Spleen (tissue), 11 donors: ENCODE measurements around the gene SMCP. TPM values are rescaled to one million over a fixed set of nuclear protein-coding genes. Genes with fewer than 3 reads are reported as not detected.

ENCODE experiments used
- DNase-seq: peaks from one replicate; pipeline ENCODE4 v3.0.0-alpha.2; 2020
- H3K27ac ChIP-seq, 8 donors: fragments of 200-600 bp; sonication (generic) in 7 of 8; 1 replicate in 4 of 8; 2 replicates in 4 of 8; pipeline versions ENCODE4 v1.5.0 to v1.8.0; 2016 to 2021; ENCODE audit warnings: inconsistent platforms in 4 of 8, mild to moderate bottlenecking in 4 of 8, moderate library complexity in 1 of 8
- H3K27me3 ChIP-seq, 7 donors: fragments of 200-600 bp; sonication (generic) in 6 of 7; replicated peaks in 1 of 7; 1 replicate in 4 of 7; 2 replicates in 3 of 7; pipeline versions ENCODE4 v1.5.0 to v1.8.0; 2016 to 2021; ENCODE audit warnings: inconsistent platforms in 3 of 7, mild to moderate bottlenecking in 1 of 7
- H3K36me3 ChIP-seq, 6 donors: fragments of 200-600 bp; sonication (generic) in 5 of 6; 1 replicate in 4 of 6; 2 replicates in 2 of 6; pipeline versions ENCODE4 v1.5.0 to v1.8.0; 2016 to 2021; ENCODE audit warnings: inconsistent platforms in 2 of 6
- H3K4me1 ChIP-seq, 6 donors: fragments of 200-600 bp; sonication (generic) in 5 of 6; 1 replicate in 3 of 6; 2 replicates in 3 of 6; pipeline versions ENCODE4 v1.5.0 to v1.8.0; 2016 to 2021; ENCODE audit warnings: inconsistent platforms in 3 of 6
- H3K4me3 ChIP-seq, 8 donors: fragments of 200-600 bp; sonication (generic) in 7 of 8; 1 replicate in 4 of 8; 2 replicates in 4 of 8; pipeline versions ENCODE4 v1.5.0 to v1.8.0; 2016 to 2021; ENCODE audit warnings: inconsistent platforms in 4 of 8, mild to moderate bottlenecking in 4 of 8, moderate library complexity in 2 of 8
- H3K9me3 ChIP-seq, 8 donors: fragments of 200-600 bp; sonication (generic) in 7 of 8; 1 replicate in 4 of 8; 2 replicates in 4 of 8; pipeline versions ENCODE4 v1.5.0 to v1.8.0; 2016 to 2021; ENCODE audit warnings: inconsistent platforms in 4 of 8
- POLR2A ChIP-seq, 3 donors: fragments of 450-650 bp; IDR thresholded peaks; one replicate each; pipeline ENCODE4 v1.5.1; 2017; ENCODE audit warnings: antibody characterized with exemption in 3 of 3, mild to moderate bottlenecking in 1 of 3
- POLR2AphosphoS5 ChIP-seq, 3 donors: sonication (generic); formaldehyde crosslinking; IDR thresholded peaks; one replicate each; pipeline ENCODE4 v1.5.1; 2017; ENCODE audit warnings: antibody characterized with exemption in 3 of 3
- WGBS, 5 donors: extraction: QIAGEN DNeasy Blood & Tissue Kit in 3 of 5; methylation state at CpG; one replicate each; pipeline versions ENCODE4 v1.1.5 to v1.1.7; 2013 to 2018; 5-methylcytosine and 5-hydroxymethylcytosine counted together
- intact Hi-C: fragments of 100-400 bp; cut with DNase I; formaldehyde crosslinking; loops from one replicate; pipeline ENCODE4 v1.15.0; 2023; ENCODE audit warnings: low total_unique reads
- polyA plus RNA-seq, 3 donors: library from polyadenylated mRNA; stranded (reverse); fragments of 200-250 nt; gene quantifications; one replicate each; pipeline ENCODE4 v1.2.1, GENCODE V29; 2013
- total RNA-seq, 7 donors: library from RNA; depleted of rRNA in 3 of 7; stranded (reverse); fragments of >200 nt in 3 of 7; fragmentation: NEBNext Ultra II Directional in 4 of 7; extraction: Animal tissue kit (Norgen Biotek cat#: 25700) in 4 of 7; gene quantifications; one replicate each; pipeline versions ENCODE4 v1.1.0 to v1.2.1, GENCODE V29; 2016 to 2021
- TF ChIP-seq, protein P1 (sequence below), 11 experiments: fragments of 200-600 bp in 7 of 11; fragments of 450-650 bp in 4 of 11; sonication (generic) in 4 of 11; IDR thresholded peaks in 8 of 11; conservative IDR thresholded peaks in 3 of 11; 1 replicate in 7 of 11; 2 replicates in 4 of 11; pipeline versions ENCODE4 v1.4.0 to v1.8.0; 2016 to 2021; ENCODE audit warnings: antibody characterized with exemption in 11 of 11, inconsistent platforms in 4 of 11, mild to moderate bottlenecking in 1 of 11
- donor health status: healthy with polysubstance abuse.
- donor health status: DM: no; HTN: no; CAD: no; lungs with moderate emphysema.
- donor health status: DM: no; HTN: no; CAD: no.
- donor health status: Bipolar disorder and iron deficiency.
- donor health status: healthy.
- donor health status: DM: no; HTN: no; CAD: no.
- donor health status: DM: yes; HTN: yes; CAD: no.

The SMCP gene
- total and polyA plus RNA-seq, 10 donors, result not detected

DNA sequence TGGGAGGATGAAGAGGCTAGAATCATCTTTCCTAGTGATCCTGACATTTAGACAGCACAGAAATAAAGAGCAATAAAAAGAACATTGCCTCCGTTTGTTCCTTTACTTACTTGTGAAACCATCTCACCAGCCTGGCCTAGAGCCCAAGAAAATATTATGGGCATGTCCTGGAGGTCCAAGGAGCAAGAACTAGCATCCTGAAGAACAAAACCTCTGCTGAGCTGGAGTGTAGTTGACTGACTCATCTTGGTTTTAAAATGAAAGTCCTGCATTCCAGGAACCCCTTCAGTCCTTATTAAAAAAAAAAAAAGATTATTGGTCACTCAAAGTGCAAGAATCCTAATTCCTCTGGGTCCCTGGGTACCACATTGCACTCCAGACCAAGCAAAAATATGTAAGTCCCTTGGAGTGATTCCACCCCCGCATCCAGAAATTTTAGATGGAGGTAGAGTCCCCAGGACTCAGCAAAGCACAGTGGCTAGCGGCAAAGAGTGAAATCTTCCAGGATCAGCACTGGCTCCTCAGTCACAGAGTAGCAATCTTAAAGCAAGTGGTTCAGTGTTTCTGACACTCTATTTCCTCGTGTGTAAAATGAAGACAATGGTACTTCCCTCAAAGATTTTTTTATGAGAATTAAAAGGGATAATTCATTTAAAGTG, 7.0 kb downstream of the SMCP start:
- Histone ChIP-seq H3K4me1 (no peaks in the 10 kb centered on the region), H3K27ac (no peak overlapping the region), H3K27me3 (no peaks in the 10 kb centered on the region), H3K4me3 (no peak overlapping the region), H3K9me3 (no peaks in the 10 kb centered on the region), H3K36me3 (no peaks in the 10 kb centered on the region)
- intact Hi-C loops, result no loop called here
- TF ChIP-seq POLR2A (IDR thresholded peaks at IDR 0.05), result no peak
- no peak for TF ChIP-seq POLR2AphosphoS5 (IDR thresholded peaks at IDR 0.05)
- TF ChIP-seq, protein P1, sequence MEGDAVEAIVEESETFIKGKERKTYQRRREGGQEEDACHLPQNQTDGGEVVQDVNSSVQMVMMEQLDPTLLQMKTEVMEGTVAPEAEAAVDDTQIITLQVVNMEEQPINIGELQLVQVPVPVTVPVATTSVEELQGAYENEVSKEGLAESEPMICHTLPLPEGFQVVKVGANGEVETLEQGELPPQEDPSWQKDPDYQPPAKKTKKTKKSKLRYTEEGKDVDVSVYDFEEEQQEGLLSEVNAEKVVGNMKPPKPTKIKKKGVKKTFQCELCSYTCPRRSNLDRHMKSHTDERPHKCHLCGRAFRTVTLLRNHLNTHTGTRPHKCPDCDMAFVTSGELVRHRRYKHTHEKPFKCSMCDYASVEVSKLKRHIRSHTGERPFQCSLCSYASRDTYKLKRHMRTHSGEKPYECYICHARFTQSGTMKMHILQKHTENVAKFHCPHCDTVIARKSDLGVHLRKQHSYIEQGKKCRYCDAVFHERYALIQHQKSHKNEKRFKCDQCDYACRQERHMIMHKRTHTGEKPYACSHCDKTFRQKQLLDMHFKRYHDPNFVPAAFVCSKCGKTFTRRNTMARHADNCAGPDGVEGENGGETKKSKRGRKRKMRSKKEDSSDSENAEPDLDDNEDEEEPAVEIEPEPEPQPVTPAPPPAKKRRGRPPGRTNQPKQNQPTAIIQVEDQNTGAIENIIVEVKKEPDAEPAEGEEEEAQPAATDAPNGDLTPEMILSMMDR (IDR thresholded peaks at IDR 0.05 in 8 of 11, conservative IDR thresholded peaks at IDR 0.05 in 3 of 11), result no peak
- no peak for DNase-seq
- WGBS, 5 donors, result 61 to 76% (median 68%) methylated on average over 4 of the region's 4 CpGs

DNA sequence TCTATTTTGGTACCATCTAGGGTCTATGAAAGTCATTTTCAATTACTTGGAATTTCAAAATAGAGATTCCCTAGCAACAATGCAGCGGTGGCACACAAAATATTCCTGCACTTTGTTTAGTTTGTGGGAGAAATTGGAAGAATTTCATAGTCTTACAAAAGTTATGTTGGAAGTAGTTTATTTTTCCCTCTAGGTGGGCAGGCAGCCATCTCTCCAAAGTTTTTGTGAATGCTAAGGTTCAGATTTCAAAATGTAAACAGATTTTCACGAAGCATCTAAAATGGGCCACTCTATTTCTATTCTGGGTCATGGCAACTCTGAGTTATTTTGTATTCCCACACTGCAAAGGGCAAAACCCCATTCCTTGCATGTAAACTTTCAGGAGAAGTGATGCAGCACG, 8.0 kb downstream of the SMCP start:
- H3K4me3 ChIP-seq, result no peak overlapping the region
- no peaks in the 10 kb centered on the region for H3K4me1 ChIP-seq
- no peak overlapping the region for H3K27ac ChIP-seq
- H3K36me3 ChIP-seq, result no peaks in the 10 kb centered on the region
- H3K27me3 ChIP-seq, result peaks cover 0 to 3% (median 0%) of the 10 kb centered on the region in 7 donors
- H3K9me3 ChIP-seq, result no peaks in the 10 kb centered on the region
- DNase-seq, result no peak
- intact Hi-C loops, result no loop called here
- TF ChIP-seq, protein P1 (IDR thresholded peaks at IDR 0.05 in 8 of 11, conservative IDR thresholded peaks at IDR 0.05 in 3 of 11), result no peak
- no peak for TF ChIP-seq POLR2AphosphoS5 (IDR thresholded peaks at IDR 0.05)
- TF ChIP-seq POLR2A (IDR thresholded peaks at IDR 0.05), result no peak
- 52 to 68% (median 67%) methylated on average over 3 of the region's 3 CpGs for WGBS, 5 donors

DNA sequence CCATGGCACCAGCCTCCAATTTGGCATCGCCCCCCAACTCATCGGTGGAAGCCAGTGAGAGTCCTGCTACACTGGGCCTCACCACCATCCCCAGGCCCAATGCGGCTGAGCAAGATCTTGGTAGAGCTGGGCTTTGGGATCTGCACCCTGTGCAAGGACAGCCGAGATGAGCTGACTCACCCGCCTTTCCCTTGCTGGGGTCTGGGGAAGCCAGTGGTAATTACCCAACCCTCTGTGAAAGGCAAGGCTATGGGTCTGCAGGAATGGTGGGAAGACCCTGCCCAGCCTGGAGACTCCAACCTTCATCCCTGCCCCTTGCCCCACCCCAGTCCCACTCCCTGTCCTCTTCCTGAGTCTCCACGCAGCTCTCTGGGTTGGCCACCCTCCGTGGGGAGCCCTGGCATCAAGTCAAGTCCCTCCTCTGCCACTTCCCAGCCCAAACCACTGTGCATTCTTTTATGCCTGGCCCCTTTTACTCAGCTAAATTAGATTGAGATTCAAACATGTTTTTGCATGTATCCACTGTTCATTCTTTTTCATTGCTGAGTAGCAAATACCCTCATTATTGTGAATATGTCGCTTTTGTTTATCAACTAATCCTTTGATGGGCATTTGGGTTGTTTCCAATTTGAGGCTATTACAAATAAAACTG, 8.8 kb downstream of the SMCP start:
- no peak overlapping the region for H3K4me3 ChIP-seq
- intact Hi-C loops, result no loop called here
- H3K27me3 ChIP-seq, result peaks cover 0 to 10% (median 0%) of the 10 kb centered on the region in 7 donors
- TF ChIP-seq, protein P1 (IDR thresholded peaks at IDR 0.05 in 8 of 11, conservative IDR thresholded peaks at IDR 0.05 in 3 of 11), result no peak
- TF ChIP-seq POLR2A (IDR thresholded peaks at IDR 0.05) (no peak), POLR2AphosphoS5 (IDR thresholded peaks at IDR 0.05) (no peak)
- H3K36me3 ChIP-seq, result no peaks in the 10 kb centered on the region
- no peak for DNase-seq
- H3K9me3 ChIP-seq, result no peaks in the 10 kb centered on the region
- no peaks in the 10 kb centered on the region for H3K4me1 ChIP-seq
- 57 to 77% (median 74%) methylated on average over 6 to 8 of the region's 8 CpGs for WGBS, 5 donors
- H3K27ac ChIP-seq, result no peak overlapping the region

DNA sequence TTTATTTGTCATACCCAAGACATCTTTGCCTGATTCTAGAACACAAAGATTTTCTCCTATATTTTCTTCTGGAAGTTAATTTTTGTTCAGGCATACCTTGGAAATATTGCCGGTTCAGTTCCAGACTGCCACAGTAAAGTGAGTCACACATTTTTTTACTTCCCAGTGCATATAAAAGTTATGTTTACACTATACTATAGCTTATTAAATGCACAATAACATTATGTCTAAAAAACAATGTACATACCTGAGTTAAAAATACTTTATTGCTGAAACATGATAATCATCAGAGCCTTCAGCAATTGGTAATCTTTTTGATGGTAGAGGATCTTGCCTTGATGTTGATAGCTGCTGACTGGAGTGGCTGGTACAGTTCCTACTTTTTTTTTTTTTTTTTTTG, 10.0 kb downstream of the SMCP start:
- DNase-seq, result no peak
- WGBS, 5 donors, result 90 to 100% (median 100%) methylated on average over 1 of the region's 1 CpG
- no peaks in the 10 kb centered on the region for H3K36me3 ChIP-seq
- H3K9me3 ChIP-seq, result no peaks in the 10 kb centered on the region
- peaks cover 0 to 10% (median 0%) of the 10 kb centered on the region in 7 donors for H3K27me3 ChIP-seq
- H3K27ac ChIP-seq, result no peak overlapping the region
- intact Hi-C loops, result no loop called here
- H3K4me3 ChIP-seq, result no peak overlapping the region
- H3K4me1 ChIP-seq, result no peaks in the 10 kb centered on the region
- TF ChIP-seq POLR2AphosphoS5 (IDR thresholded peaks at IDR 0.05) (no peak), POLR2A (IDR thresholded peaks at IDR 0.05) (no peak)
- TF ChIP-seq, protein P1 (IDR thresholded peaks at IDR 0.05 in 8 of 11, conservative IDR thresholded peaks at IDR 0.05 in 3 of 11), result no peak
